ENCODE results near the gene SLX4.

The SLX4 gene

GRCh38 chr16:3534126-3534525 lies 77.3 kb downstream of the SLX4 start:
- TF ChIP-seq CTCF (IDR thresholded peaks at IDR 0.05; ENCODE audit: low read depth, low read length) = no peak
- no peak overlapping the region for H3K4me3 ChIP-seq (ENCODE audit: low read depth, low read length)

GRCh38 chr16:3532741-3533140 lies 78.7 kb downstream of the SLX4 start:
- no peak for TF ChIP-seq CTCF (IDR thresholded peaks at IDR 0.05; ENCODE audit: low read depth, low read length)
- H3K4me3 ChIP-seq (ENCODE audit: low read depth, low read length) = no peak overlapping the region

All from WI38 (cell line).